Measurements from ENCODE around the gene KCNK10.

KCNK10 gene

DNA sequence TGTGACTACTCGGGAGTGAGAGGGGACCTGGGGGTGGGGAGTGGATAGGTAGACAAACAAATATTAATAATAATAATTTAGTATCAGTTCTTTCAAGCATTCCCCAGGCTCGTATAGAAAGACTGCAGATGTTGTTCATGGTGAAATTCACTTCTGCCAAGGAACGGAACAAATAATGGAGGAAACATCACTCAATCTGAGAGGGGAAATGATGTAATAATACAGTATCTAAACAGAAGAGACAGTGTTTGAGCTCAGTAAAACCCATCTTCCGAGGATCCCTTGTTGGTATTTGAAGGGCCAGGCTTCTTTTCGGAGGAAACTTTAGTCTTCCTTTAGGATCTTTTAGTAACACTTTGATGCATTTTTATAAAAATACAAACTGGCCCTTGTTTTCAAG is 114.2 kb downstream of the KCNK10 start:
- no peaks in the 10 kb centered on the region for H3K79me2 ChIP-seq (ENCODE audit: insufficient read depth, low read depth)
- no peaks in the 10 kb centered on the region for H3K4me1 ChIP-seq (ENCODE audit: low read depth, poor library complexity, severe bottlenecking)
- no peaks in the 10 kb centered on the region for H3K36me3 ChIP-seq (ENCODE audit: insufficient read depth)
- H3K4me2 ChIP-seq, result no peak overlapping the region
- H3K27me3 ChIP-seq (ENCODE audit: insufficient read depth, low read depth), result no peaks in the 10 kb centered on the region
- H3K27ac ChIP-seq, result no peak overlapping the region
- no peak overlapping the region for H3K9ac ChIP-seq
- TF ChIP-seq, protein P1, sequence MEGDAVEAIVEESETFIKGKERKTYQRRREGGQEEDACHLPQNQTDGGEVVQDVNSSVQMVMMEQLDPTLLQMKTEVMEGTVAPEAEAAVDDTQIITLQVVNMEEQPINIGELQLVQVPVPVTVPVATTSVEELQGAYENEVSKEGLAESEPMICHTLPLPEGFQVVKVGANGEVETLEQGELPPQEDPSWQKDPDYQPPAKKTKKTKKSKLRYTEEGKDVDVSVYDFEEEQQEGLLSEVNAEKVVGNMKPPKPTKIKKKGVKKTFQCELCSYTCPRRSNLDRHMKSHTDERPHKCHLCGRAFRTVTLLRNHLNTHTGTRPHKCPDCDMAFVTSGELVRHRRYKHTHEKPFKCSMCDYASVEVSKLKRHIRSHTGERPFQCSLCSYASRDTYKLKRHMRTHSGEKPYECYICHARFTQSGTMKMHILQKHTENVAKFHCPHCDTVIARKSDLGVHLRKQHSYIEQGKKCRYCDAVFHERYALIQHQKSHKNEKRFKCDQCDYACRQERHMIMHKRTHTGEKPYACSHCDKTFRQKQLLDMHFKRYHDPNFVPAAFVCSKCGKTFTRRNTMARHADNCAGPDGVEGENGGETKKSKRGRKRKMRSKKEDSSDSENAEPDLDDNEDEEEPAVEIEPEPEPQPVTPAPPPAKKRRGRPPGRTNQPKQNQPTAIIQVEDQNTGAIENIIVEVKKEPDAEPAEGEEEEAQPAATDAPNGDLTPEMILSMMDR (conservative IDR thresholded peaks at IDR 0.05; ENCODE audit: low read depth, low read length), result no peak
- H4K20me1 ChIP-seq (ENCODE audit: insufficient read depth), result no peaks in the 10 kb centered on the region
- no peak overlapping the region for H3K4me3 ChIP-seq (IDR thresholded peaks at IDR 0.05; ENCODE audit: insufficient read depth, low read depth, low read length)
- no peak overlapping the region for H2AFZ ChIP-seq (ENCODE audit: low read depth)

DNA sequence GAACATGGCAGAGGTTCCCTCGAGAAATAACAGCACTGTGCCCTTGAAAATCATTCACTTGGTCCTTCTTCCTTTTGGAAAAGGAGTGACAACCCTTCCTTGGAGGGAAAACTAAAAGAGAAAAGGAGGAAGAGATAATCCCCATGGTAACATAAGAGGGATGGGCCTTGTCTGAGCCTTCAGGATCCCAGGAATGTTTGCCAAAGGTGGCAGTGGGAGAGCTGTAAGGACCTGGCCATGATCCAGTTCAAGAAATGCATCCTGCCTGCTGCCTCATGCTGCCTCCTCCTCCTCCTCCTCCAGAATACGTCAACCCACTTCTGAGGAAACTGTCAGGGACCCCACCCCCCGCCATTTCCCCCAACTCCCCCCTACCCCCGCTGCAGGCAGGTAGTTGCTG is 118.8 kb downstream of the KCNK10 start:
- no peaks in the 10 kb centered on the region for H4K20me1 ChIP-seq (ENCODE audit: insufficient read depth)
- no peaks in the 10 kb centered on the region for H3K79me2 ChIP-seq (ENCODE audit: insufficient read depth, low read depth)
- H3K4me1 ChIP-seq (ENCODE audit: low read depth, poor library complexity, severe bottlenecking), result no peaks in the 10 kb centered on the region
- no peak overlapping the region for H3K27ac ChIP-seq
- H3K9ac ChIP-seq, result no peak overlapping the region
- H3K4me2 ChIP-seq, result no peak overlapping the region
- no peaks in the 10 kb centered on the region for H3K36me3 ChIP-seq (ENCODE audit: insufficient read depth)
- TF ChIP-seq, protein P1 (conservative IDR thresholded peaks at IDR 0.05; ENCODE audit: low read depth, low read length), result no peak
- no peak overlapping the region for H3K4me3 ChIP-seq (IDR thresholded peaks at IDR 0.05; ENCODE audit: insufficient read depth, low read depth, low read length)
- H3K27me3 ChIP-seq (ENCODE audit: insufficient read depth, low read depth), result no peaks in the 10 kb centered on the region
- no peak overlapping the region for H2AFZ ChIP-seq (ENCODE audit: low read depth)

DNA sequence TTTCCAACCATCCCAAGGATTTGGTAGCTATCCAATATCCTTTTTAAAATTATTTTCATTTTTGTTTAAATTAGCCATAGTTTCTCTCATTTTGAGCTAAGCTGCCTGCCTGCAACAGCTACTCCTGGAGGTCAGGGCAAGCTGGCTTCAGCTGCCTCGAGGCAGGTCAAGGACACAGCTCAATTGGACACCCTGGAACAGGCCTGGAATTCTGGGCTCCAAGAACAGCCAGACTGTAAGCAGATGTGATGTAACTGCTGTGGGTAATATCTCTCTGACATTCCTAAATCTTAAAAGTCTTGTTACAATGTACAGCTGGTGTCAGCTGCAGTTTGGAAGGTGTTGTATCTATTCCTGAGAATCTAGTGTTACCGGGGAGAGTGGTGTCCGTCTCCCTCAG is 119.8 kb downstream of the KCNK10 start:
- H3K4me2 ChIP-seq, result no peak overlapping the region
- H3K27me3 ChIP-seq (ENCODE audit: insufficient read depth, low read depth), result no peaks in the 10 kb centered on the region
- H3K4me3 ChIP-seq (IDR thresholded peaks at IDR 0.05; ENCODE audit: insufficient read depth, low read depth, low read length), result no peak overlapping the region
- no peaks in the 10 kb centered on the region for H3K36me3 ChIP-seq (ENCODE audit: insufficient read depth)
- H2AFZ ChIP-seq (ENCODE audit: low read depth), result no peak overlapping the region
- TF ChIP-seq, protein P1 (conservative IDR thresholded peaks at IDR 0.05; ENCODE audit: low read depth, low read length), result no peak
- no peaks in the 10 kb centered on the region for H4K20me1 ChIP-seq (ENCODE audit: insufficient read depth)
- H3K79me2 ChIP-seq (ENCODE audit: insufficient read depth, low read depth), result no peaks in the 10 kb centered on the region
- no peaks in the 10 kb centered on the region for H3K4me1 ChIP-seq (ENCODE audit: low read depth, poor library complexity, severe bottlenecking)
- H3K9ac ChIP-seq, result no peak overlapping the region
- no peak overlapping the region for H3K27ac ChIP-seq

DNA sequence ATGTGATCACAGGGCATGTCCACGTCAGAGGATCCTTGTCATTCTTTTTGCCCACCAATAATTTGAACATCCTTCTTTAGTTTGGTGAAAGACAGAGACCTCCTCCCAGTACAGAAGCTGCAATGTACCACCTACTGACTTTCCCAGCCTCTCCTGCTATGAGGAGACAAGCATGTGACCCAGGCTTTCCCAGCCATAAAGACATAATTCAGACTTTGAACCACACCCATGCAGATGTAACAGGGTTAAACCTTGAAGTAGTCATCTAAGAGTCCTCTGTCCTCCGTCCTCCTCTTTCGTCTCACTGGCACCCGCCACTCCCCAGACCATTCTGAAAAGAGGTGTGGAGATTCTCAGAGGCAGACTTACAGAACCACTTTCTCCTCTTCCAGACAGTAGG is 120.8 kb downstream of the KCNK10 start:
- no peak overlapping the region for H3K4me2 ChIP-seq
- H3K27ac ChIP-seq, result no peak overlapping the region
- no peaks in the 10 kb centered on the region for H3K36me3 ChIP-seq (ENCODE audit: insufficient read depth)
- no peaks in the 10 kb centered on the region for H3K4me1 ChIP-seq (ENCODE audit: low read depth, poor library complexity, severe bottlenecking)
- TF ChIP-seq, protein P1 (conservative IDR thresholded peaks at IDR 0.05; ENCODE audit: low read depth, low read length), result no peak
- H3K79me2 ChIP-seq (ENCODE audit: insufficient read depth, low read depth), result no peaks in the 10 kb centered on the region
- H3K27me3 ChIP-seq (ENCODE audit: insufficient read depth, low read depth), result no peaks in the 10 kb centered on the region
- H3K4me3 ChIP-seq (IDR thresholded peaks at IDR 0.05; ENCODE audit: insufficient read depth, low read depth, low read length), result no peak overlapping the region
- no peak overlapping the region for H3K9ac ChIP-seq
- no peaks in the 10 kb centered on the region for H4K20me1 ChIP-seq (ENCODE audit: insufficient read depth)
- H2AFZ ChIP-seq (ENCODE audit: low read depth), result no peak overlapping the region
